ENCODE measurements around the gene OR4D9. TPM values are rescaled to one million over a fixed set of nuclear protein-coding genes. Genes with fewer than 3 reads are reported as not detected.

OR4D9 gene
- total and polyA plus RNA-seq, 2 experiments from 2014 or later: not detected

GRCh38 chr11:59479906-59480305 is 31.4 kb upstream of the OR4D9 start:
- no peaks in the 10 kb centered on the region for H3K9me3 Mint-ChIP-seq
- TF ChIP-seq NANOG (IDR thresholded peaks at IDR 0.05; ENCODE audit: borderline replicate concordance): no peak
- TF ChIP-seq, protein P1, sequence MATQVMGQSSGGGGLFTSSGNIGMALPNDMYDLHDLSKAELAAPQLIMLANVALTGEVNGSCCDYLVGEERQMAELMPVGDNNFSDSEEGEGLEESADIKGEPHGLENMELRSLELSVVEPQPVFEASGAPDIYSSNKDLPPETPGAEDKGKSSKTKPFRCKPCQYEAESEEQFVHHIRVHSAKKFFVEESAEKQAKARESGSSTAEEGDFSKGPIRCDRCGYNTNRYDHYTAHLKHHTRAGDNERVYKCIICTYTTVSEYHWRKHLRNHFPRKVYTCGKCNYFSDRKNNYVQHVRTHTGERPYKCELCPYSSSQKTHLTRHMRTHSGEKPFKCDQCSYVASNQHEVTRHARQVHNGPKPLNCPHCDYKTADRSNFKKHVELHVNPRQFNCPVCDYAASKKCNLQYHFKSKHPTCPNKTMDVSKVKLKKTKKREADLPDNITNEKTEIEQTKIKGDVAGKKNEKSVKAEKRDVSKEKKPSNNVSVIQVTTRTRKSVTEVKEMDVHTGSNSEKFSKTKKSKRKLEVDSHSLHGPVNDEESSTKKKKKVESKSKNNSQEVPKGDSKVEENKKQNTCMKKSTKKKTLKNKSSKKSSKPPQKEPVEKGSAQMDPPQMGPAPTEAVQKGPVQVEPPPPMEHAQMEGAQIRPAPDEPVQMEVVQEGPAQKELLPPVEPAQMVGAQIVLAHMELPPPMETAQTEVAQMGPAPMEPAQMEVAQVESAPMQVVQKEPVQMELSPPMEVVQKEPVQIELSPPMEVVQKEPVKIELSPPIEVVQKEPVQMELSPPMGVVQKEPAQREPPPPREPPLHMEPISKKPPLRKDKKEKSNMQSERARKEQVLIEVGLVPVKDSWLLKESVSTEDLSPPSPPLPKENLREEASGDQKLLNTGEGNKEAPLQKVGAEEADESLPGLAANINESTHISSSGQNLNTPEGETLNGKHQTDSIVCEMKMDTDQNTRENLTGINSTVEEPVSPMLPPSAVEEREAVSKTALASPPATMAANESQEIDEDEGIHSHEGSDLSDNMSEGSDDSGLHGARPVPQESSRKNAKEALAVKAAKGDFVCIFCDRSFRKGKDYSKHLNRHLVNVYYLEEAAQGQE (IDR thresholded peaks at IDR 0.05; ENCODE audit: unreplicated experiment): no peak
- no peak for TF ChIP-seq CREB1 (CRISPR knock-in tag; IDR thresholded peaks at IDR 0.05; ENCODE audit: low read depth)
- no peak for TF ChIP-seq ZNF114 (CRISPR knock-in tag; IDR thresholded peaks at IDR 0.05)
- no peak for TF ChIP-seq STAT1 (IDR thresholded peaks at IDR 0.05; ENCODE audit: unreplicated experiment)

GRCh38 chr11:59480359-59480758 is 31.0 kb upstream of the OR4D9 start:
- H3K4me1 ChIP-seq (ENCODE audit: insufficient read depth): no peaks in the 10 kb centered on the region
- no peaks in the 10 kb centered on the region for H3K36me3 Mint-ChIP-seq (ENCODE audit: low read depth)
- H2AFZ ChIP-seq: no peak overlapping the region
- H4K20me1 ChIP-seq (replicated peaks; ENCODE audit: insufficient read depth): no peaks in the 10 kb centered on the region
- H3F3A ChIP-seq (replicated peaks; ENCODE audit: low read depth): no peaks in the 10 kb centered on the region
- H3K36me3 ChIP-seq (ENCODE audit: insufficient read depth): no peaks in the 10 kb centered on the region
- H3K27ac ChIP-seq (ENCODE audit: low read depth): no peak overlapping the region
- H3K27me3 Mint-ChIP-seq (ENCODE audit: insufficient read depth, low read depth, poor library complexity): peaks cover 1% of the 10 kb centered on the region
- H3K27ac Mint-ChIP-seq: no peak overlapping the region
- H3K4me3 ChIP-seq: no peak overlapping the region
- no peak for DNase-seq (ENCODE audit: low spot score)
- TF ChIP-seq EZH2phosphoT487 (IDR thresholded peaks at IDR 0.05; ENCODE audit: unreplicated experiment) (no peak), STAT1 (IDR thresholded peaks at IDR 0.05; ENCODE audit: unreplicated experiment) (no peak), CREB1 (CRISPR knock-in tag; IDR thresholded peaks at IDR 0.05; ENCODE audit: low read depth) (no peak), EZH2 (IDR thresholded peaks at IDR 0.05; ENCODE audit: low read depth, unreplicated experiment) (no peak)
- TF ChIP-seq, protein P1 (IDR thresholded peaks at IDR 0.05; ENCODE audit: unreplicated experiment): no peak
- TF ChIP-seq, protein P2, sequence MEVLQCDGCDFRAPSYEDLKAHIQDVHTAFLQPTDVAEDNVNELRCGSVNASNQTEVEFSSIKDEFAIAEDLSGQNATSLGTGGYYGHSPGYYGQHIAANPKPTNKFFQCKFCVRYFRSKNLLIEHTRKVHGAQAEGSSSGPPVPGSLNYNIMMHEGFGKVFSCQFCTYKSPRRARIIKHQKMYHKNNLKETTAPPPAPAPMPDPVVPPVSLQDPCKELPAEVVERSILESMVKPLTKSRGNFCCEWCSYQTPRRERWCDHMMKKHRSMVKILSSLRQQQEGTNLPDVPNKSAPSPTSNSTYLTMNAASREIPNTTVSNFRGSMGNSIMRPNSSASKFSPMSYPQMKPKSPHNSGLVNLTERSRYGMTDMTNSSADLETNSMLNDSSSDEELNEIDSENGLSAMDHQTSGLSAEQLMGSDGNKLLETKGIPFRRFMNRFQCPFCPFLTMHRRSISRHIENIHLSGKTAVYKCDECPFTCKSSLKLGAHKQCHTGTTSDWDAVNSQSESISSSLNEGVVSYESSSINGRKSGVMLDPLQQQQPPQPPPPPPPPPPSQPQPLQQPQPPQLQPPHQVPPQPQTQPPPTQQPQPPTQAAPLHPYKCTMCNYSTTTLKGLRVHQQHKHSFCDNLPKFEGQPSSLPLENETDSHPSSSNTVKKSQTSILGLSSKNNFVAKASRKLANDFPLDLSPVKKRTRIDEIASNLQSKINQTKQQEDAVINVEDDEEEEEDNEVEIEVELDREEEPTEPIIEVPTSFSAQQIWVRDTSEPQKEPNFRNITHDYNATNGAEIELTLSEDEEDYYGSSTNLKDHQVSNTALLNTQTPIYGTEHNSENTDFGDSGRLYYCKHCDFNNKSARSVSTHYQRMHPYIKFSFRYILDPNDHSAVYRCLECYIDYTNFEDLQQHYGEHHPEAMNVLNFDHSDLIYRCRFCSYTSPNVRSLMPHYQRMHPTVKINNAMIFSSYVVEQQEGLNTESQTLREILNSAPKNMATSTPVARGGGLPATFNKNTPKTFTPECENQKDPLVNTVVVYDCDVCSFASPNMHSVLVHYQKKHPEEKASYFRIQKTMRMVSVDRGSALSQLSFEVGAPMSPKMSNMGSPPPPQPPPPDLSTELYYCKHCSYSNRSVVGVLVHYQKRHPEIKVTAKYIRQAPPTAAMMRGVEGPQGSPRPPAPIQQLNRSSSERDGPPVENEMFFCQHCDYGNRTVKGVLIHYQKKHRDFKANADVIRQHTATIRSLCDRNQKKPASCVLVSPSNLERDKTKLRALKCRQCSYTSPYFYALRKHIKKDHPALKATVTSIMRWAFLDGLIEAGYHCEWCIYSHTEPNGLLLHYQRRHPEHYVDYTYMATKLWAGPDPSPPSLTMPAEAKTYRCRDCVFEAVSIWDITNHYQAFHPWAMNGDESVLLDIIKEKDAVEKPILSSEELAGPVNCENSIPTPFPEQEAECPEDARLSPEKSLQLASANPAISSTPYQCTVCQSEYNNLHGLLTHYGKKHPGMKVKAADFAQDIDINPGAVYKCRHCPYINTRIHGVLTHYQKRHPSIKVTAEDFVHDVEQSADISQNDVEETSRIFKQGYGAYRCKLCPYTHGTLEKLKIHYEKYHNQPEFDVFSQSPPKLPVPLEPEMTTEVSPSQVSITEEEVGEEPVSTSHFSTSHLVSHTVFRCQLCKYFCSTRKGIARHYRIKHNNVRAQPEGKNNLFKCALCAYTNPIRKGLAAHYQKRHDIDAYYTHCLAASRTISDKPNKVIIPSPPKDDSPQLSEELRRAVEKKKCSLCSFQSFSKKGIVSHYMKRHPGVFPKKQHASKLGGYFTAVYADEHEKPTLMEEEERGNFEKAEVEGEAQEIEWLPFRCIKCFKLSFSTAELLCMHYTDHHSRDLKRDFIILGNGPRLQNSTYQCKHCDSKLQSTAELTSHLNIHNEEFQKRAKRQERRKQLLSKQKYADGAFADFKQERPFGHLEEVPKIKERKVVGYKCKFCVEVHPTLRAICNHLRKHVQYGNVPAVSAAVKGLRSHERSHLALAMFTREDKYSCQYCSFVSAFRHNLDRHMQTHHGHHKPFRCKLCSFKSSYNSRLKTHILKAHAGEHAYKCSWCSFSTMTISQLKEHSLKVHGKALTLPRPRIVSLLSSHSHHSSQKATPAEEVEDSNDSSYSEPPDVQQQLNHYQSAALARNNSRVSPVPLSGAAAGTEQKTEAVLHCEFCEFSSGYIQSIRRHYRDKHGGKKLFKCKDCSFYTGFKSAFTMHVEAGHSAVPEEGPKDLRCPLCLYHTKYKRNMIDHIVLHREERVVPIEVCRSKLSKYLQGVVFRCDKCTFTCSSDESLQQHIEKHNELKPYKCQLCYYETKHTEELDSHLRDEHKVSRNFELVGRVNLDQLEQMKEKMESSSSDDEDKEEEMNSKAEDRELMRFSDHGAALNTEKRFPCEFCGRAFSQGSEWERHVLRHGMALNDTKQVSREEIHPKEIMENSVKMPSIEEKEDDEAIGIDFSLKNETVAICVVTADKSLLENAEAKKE (CRISPR knock-in tag; IDR thresholded peaks at IDR 0.05): no peak
- H3K9me3 Mint-ChIP-seq: no peaks in the 10 kb centered on the region
- no peaks in the 10 kb centered on the region for H3K4me1 Mint-ChIP-seq
- no peaks in the 10 kb centered on the region for H3K79me2 ChIP-seq (replicated peaks; ENCODE audit: insufficient read depth)
- no peaks in the 10 kb centered on the region for H3K9me2 ChIP-seq (ENCODE audit: insufficient read depth)
- no peak overlapping the region for H3K4me2 ChIP-seq
- no peaks in the 10 kb centered on the region for H3K27me3 ChIP-seq (ENCODE audit: insufficient read depth)
- ATAC-seq: no peak
- no peak overlapping the region for H3K4me3 Mint-ChIP-seq

More at GRCh38 chr11:59479906-59480305, 31.4 kb upstream of the OR4D9 start:
- H3K4me3 ChIP-seq: no peak overlapping the region
- H3K9me2 ChIP-seq (ENCODE audit: insufficient read depth): no peaks in the 10 kb centered on the region
- Mint-ChIP-seq H3K27me3 (ENCODE audit: insufficient read depth, low read depth, poor library complexity) (peaks cover 1% of the 10 kb centered on the region), H3K4me1 (no peaks in the 10 kb centered on the region), H3K27ac (no peak overlapping the region), H3K4me3 (no peak overlapping the region), H3K36me3 (ENCODE audit: low read depth) (no peaks in the 10 kb centered on the region)
- no peak overlapping the region for H3K27ac ChIP-seq (ENCODE audit: low read depth)
- ATAC-seq (no peak), DNase-seq (ENCODE audit: low spot score) (no peak)
- 0 out of 2 replicates have a peak overlapping the region, but pooled peaks have one; percentile 6 for H2AFZ ChIP-seq
- H3K4me1 ChIP-seq (ENCODE audit: insufficient read depth): no peaks in the 10 kb centered on the region
- H3K36me3 ChIP-seq (ENCODE audit: insufficient read depth): no peaks in the 10 kb centered on the region
- no peaks in the 10 kb centered on the region for H3F3A ChIP-seq (replicated peaks; ENCODE audit: low read depth)
- H3K27me3 ChIP-seq (ENCODE audit: insufficient read depth): no peaks in the 10 kb centered on the region
- H4K20me1 ChIP-seq (replicated peaks; ENCODE audit: insufficient read depth): no peaks in the 10 kb centered on the region
- no peaks in the 10 kb centered on the region for H3K79me2 ChIP-seq (replicated peaks; ENCODE audit: insufficient read depth)
- H3K4me2 ChIP-seq: no peak overlapping the region

Data from GM23338 (cell line).